Jurkat, Clone E6-1 (cell line): ENCODE measurements around the gene PSME3IP1.
A peak's percentile ranks its signal among the peaks of the same experiment; 100 is the strongest.

Experiments used
- DNase-seq: peaks from one replicate; pipeline ENCODE4 v3.0.0-alpha.2; 2011; ENCODE audit warnings: low read depth, low spot score
- H3K4me3 ChIP-seq: 2 replicates; pipeline ENCODE4 v1.5.1; 2011; ENCODE audit warnings: mild to moderate bottlenecking, low read length, control low read depth, moderate library complexity

Gene PSME3IP1

DNA sequence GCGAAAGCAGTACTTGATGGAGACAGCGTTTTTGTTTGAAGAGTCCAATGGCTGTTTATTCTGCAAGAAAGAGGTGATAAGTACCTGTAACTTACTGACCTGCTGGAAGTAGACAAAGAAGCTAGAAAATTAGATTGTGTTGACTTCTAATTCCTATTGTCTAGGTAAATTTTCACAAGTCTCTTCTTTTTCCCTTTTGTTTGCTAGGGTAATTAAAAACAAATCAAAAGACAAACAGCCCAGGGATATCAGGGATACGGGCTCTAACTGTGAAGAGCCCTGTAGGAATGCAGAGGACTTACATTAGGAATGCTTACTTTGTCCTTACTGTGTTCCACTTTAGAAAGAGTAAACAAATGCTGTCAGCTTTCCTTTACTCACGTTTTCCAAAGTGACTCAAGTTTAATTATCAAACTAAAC, 7.0 kb downstream of the PSME3IP1 start:
- DNase-seq: no peak
- no peak overlapping the region for H3K4me3 ChIP-seq

DNA sequence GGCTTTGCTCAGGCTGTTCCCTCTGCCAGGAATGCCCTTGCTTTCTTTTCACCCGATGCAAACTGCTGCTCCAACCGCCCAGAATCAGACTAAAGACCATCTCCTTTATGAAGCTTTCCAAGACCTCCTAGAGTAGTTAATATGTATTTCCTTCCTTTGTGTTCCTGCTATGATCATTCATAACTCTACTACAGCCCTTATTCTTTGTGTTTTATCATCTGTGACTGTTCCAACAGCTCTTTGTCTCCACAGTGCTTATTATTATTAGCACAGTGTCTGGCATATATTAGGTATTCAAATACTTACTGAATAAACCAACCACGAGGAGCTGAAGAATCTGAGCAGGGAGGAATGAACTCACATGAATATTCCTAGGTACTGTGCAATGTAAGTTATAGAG, 7.6 kb downstream of the PSME3IP1 start:
- H3K4me3 ChIP-seq: no peak overlapping the region

DNA sequence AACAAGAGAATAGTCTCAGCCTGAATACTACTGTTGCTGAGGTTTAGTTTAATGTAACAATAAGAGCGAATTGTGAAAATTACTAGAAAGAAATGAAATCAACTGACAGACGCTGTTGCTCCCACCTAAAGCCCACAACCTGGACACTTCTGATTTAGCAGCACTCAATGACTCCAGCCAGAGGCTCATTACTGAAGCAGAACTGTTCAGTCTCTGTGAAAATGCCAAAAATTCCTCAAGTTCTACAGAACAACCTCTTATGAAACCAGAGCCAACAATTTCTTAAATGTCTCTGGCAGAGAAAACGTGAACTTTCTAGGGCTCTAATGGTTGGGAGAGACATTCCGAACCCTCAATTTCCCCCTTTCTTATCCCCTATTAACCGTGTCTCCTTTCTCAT, 9.9 kb downstream of the PSME3IP1 start:
- no peak overlapping the region for H3K4me3 ChIP-seq
- no peak for DNase-seq

More for the DNA sequence above, 7.6 kb downstream of the PSME3IP1 start:
- no peak for DNase-seq

DNA sequence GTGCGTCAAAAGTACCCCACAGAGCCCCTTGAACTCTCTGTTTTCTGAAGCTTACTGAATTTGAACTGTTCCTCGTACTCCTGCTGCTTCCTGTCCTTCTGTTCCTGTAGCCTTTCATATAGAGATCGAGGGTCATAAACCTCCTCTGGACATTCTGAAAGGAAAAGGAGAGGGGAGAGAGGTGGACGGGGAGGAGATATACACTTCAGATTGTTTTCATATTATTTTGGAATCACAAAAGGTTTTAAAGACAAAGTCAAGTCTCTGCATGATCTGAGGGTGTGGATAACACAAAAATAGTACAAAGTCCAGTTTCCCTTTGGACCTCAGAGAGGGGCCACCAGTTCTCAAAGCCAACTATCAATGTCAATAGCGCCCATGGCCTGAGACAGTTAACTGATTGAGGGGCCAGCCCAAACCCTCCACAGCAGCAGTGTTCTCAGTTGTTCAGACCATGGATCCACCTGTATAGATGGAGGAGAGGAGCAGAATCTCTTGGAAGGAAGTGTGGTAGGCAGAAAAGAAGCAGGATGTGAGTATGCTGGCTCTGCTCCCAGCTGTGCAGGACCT, 13.0 kb downstream of the PSME3IP1 start:
- no peak overlapping the region for H3K4me3 ChIP-seq
- no peak for DNase-seq

DNA sequence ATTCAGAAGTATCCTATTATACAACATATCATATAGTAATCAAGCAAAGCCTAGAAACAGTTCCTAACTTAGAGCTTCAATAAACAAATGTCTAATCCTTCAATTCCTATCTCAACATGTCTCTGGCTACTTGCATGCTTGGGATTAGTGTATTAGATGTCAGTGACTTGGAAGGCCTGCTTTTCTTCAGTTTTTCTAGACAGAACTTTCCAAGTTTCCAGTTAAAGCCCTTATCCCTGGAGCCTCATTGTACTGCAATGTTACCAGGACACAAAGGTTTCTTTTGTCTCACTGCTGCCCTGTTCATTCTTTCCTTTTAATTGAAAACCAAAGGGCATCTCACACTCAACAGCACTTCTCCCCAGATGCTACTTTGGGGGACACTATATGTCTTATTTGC, 16.5 kb downstream of the PSME3IP1 start:
- DNase-seq: no peak
- no peak overlapping the region for H3K4me3 ChIP-seq

DNA sequence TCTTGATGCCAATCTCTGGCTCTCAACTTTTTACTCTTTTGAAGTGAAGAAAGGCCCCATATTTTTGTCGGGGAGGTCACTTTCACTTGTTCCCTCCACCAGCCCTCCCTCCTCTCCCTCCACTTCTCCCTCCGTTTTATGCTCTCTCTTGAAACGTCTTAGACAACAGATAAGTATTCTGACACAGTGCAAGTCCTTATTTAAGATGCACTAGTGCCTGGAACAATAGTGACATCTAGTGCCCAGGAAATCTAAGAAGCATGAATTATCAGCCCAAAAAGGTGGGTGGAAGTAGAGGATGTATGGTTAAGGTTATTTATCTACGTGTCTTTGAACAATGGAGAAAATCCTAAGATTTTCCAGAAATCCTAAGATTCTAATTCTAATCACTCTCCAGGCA, 17.9 kb downstream of the PSME3IP1 start:
- DNase-seq: peak; percentile 68
- no peak overlapping the region for H3K4me3 ChIP-seq

DNA sequence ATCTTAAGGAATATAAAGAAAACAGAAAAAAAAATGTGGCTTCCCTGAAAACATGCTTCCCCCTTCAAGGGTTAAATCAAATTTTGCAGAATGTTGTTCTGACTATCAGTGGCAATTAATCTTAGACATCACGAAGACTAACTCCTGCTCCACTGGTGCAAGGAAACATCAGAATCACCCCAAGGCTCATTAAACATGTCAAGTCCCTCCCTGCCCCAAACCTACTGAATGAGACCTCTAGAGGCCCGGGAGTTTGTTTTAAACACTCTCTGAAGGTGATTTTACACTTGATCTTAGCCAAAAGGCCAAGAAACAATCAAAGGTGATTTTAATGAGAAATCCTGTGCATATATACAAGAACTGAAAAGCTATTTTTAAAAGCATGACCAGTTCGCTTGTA, 18.3 kb downstream of the PSME3IP1 start:
- no peak for DNase-seq
- H3K4me3 ChIP-seq: no peak overlapping the region

DNA sequence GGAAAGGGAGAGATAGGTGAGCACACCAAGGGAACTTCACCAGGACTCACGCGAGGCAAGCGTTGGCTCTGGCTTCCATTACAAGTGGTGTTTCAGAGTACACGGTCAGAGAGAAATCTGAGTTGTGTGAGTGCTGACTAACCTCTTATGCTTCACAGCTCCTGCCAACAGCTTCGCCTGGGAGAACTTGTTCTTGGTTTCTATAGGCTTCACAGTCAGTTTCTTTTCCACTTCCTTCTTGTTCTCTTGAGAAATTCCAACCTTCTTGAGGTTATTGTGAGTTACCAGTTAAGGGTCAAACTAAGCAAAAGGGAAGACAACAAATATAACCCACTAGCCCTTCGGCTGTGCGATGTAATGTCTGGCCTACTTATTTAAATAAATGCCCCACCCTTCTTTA, 18.9 kb downstream of the PSME3IP1 start:
- no peak for DNase-seq
- no peak overlapping the region for H3K4me3 ChIP-seq

DNA sequence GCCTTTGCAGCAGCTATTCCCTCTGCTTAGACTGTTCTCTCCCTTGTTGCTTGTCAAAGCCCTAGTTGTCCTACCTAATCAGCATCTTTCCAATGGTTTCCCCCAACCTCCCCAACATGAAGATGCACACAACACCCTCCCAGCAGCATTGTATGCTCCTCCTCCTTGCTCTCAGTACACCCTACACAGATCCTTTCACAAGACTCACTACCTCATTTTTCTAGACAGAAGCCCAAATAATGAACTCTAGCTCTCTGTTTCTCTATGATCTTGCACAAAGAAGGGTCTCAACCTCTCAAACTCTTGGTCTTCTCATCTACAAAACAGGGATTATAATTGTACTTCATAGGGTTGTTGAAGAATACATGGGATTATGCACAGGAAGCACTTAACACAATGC, 19.4 kb downstream of the PSME3IP1 start:
- H3K4me3 ChIP-seq: no peak overlapping the region
- no peak for DNase-seq

DNA sequence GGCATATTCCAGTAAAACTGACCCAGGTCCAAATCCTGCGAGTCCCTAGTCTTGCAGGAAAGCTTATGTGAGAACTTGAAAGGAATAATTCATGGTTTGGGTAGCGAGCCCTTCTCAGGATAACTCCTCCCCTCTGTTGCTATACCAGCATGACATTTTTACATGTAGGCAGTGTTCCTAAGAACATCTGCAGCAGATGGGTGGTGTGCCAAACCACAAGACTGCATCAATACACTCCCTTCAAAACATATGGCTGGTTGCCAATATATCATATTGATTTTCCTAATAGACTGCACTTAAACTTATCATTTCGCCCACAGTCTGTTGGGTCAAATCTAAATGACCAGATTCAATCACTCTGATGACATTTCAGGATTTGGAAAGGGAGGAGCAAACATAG, 19.9 kb downstream of the PSME3IP1 start:
- peak; percentile 55 for DNase-seq
- H3K4me3 ChIP-seq: no peak overlapping the region

DNA sequence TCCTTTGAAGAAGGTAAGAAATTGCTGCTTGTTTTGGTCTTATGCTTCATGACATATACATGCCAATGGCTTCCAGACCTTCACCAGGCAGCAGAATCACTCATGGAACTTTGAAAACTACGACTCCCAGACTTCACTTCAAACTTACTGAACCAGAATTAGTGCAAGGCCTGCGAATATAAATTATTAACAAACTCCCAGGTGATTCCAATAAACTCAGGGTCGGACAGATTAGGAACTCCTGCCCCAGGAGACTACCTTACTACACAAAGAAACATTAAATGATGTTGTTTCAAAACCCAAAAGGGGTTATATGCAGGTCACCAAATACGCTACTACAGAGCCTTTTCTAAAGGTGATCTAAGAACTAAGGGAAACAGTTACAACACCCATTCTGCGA, 20.4 kb downstream of the PSME3IP1 start:
- H3K4me3 ChIP-seq: no peak overlapping the region
- DNase-seq: no peak

DNA sequence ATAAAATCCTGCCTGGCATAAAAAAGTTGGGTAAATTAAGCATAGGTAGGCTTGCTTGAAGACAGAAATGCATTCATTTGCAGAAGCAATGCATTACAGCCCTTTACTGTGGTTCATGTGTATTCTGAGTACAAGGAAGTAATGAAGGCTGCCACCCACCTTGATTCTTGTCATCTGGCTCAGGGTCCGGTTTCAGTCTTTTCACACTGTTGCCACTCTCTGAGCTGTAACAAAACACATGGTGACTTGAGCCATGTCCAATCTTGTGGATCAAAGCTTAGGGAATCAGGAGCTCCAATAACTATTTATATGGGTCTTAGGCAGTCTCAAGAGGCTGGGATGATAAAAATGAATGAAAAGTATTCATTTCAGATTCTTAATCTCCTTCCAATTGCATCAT, 22.0 kb downstream of the PSME3IP1 start:
- H3K4me3 ChIP-seq: no peak overlapping the region
- DNase-seq: no peak

DNA sequence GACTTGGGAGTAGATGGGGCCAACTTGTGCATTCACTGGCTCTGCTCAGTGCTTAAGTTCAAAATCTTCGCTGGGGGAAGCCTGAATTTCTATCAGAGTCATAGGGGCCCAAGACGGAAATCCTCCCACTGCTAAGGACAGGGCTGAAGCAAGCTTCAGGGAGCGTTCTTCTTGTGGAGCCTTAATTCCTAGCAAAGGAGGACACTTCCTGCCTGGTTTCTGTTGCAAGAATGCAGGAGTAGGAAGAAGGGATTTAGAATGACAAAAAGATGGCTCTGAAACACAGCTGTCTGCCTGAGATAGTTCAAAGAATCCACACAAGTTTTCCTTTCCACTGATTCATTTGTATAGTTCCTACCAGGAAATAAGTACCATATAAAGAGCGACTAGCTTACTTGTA, 26.4 kb downstream of the PSME3IP1 start:
- no peak for DNase-seq
- no peak overlapping the region for H3K4me3 ChIP-seq

DNA sequence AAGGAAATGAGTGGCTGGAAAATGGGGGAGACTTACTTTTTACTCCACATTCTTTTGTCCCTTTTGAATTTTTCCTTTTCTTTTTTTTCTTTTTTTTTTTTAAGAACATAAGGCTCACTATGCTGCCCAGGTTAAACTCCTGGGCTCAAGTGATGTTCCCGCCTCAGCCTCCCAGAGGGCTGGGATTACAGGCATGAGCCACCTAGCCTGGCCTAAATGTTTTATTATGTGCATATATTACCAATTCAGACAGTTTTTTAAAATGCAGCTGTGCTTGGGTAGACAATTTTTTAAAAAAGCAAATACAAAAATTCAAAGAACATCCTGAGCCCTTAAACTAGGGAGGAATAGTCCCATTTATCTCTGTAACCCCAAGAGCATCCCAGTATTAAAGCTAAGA, 28.3 kb downstream of the PSME3IP1 start:
- DNase-seq: no peak
- no peak overlapping the region for H3K4me3 ChIP-seq

DNA sequence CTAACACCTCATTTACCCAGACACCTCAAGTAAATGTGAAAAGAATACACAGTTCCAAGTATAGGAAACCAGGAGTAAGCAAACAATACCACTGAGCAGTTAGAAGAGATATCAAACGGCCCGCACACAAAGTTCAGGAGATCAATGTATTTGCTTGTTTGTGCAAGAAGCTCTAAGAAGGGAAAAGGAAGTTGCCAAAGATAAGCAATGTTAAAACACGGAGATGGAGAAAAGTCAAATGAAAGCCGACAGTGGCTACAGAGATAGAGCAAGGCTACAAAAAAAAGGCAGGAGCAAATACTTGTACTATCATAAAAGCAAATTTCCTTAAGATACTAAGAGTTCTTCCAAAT, 29.5 kb downstream of the PSME3IP1 start:
- no peak overlapping the region for H3K4me3 ChIP-seq
- DNase-seq: no peak

DNA sequence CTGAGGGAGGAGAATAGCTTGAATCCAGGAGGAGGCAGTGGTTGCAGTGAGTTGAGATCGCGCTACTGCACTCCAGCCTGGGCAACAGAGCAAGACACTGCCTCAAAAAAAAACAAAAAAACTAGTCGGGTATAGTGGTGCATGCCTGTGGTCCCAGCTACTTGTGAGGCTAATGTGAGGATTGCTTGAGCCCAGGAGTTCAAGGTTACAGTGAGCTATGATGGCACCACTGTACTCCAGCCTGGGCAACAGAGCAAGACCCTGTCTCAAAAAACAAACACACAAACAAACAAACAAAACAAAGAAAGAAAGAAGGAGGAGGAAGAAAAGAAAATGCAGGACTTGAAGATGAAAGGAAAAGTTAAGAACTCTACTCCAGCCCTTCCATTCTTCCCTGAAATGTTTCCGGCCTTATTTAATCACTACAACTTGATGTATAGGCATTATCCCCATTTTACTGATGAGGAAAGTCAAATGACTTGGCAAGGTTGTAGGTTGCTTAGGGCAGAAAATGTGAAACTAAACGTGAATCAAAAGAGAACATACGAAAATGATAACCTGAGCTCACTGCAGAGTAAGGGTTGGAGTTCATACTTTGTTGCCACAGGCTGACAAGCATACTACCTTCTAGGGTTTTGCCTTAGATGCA, 30.0 kb downstream of the PSME3IP1 start:
- no peak for DNase-seq
- H3K4me3 ChIP-seq: no peak overlapping the region

DNA sequence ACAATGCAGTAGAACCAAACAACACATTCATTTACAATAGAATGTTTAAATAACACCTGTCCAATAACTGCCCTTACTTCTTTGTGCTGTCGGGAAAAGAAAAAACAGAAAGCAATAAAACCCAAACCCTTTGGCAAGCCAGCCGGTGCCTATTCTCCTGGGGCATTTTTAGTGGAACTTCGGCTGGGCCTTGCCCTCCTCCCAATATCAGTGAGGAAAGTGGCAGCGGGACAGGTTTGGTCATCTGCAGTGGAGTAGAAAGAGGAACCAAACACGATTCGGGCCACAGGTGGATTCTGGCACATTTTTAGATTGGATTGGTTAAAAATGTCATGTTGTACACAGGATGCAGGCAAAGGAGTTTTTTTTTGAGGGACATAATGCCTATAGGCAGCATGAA, 32.0 kb downstream of the PSME3IP1 start:
- H3K4me3 ChIP-seq: no peak overlapping the region
- DNase-seq: no peak

DNA sequence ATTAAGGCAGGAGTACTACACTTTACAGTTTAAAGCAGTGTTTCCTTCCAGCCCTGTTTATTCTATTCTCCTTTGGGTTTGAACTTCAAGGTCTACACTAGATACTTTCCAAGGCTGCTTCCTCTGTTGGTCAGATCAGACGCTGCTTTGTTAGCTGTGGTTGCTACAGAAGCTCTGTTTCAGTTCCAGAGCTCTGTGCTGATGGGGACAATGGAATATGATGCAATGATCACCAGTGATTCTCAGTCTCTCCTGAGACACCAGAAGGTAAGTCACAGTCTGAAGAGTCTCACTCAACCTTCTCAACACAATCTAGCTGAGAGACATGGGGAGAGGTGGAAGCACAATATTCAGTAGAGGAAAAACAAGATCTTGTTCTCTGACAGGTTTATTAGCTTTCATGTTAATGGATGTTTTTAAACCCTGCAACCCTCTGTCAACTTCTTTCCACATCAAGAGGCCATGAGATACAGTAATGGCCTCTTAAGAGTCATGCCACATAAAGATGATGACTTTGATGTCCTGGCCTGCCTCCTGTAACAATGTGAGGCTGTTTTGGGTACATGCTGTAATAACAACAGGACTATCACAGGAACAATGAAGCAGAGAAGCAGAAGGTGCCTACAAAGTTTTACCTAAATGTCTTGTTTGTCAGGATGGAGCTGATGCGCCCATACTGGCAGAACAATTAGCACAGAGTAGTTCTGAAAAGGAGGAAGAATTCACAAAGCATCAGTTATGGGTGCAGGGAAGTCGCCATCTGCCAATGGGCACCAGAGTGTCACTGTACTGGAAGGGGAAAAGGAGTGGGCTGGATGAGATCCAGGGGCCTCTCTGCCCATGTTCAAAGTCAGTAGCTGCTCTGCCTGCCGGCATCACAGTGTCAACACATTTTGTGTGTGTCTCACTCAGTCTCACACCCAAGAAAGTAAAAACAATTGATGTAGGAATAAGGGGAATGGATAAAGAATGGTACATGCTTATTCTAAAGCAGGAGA, 33.4 kb downstream of the PSME3IP1 start:
- DNase-seq: no peak
- H3K4me3 ChIP-seq: no peak overlapping the region

DNA sequence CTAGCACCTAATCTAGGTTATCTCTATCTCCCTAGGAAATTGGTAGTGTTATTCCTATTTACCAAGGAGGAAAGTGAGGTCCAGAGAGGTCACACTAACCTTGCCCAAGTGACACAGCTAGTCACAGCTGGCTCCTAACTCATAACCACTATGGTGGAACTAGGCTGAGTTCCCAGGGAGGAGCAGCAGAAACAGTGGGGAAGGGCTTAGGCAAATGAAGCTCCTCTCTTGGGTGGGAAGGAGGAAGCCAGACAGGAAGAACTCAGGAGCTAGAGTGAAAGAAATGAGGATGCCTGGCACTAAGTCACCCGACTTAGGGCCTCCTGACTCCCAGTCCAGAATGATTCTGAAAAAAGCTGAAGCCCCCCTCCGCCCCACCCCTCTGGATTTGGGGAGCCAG, 34.5 kb downstream of the PSME3IP1 start:
- no peak for DNase-seq
- H3K4me3 ChIP-seq: no peak overlapping the region

DNA sequence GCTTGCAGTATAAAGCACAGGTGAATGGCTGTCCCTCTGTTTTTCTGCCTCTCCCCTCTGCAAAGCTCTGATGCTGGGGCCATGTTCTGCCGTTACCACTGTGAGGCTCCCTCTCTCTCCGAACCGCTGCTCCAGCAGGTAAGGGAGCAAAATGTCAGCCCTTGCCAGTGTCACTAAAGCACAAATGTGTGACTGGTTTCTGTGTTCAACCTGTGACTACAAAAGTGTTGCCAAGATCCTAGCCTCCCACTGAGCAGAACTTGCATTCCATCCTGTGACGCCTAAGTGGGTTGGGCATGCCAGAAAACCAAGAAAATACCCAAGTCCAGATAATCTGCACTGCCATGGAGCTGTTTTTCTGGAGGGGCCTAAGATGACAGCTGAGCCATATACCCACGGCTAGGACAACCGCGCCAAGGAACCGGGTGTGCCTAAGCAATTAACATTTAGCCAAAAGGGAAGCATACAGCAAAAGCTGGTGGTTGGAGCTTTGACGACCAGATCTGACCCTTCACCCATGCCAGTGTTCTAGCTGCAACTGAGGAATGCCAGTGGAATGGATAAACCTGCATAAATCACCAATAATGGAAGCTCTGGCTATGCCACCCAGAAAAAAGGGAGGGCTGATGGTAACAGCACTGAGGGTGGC, 35.0 kb downstream of the PSME3IP1 start:
- no peak overlapping the region for H3K4me3 ChIP-seq
- no peak for DNase-seq
